Endothelial cell (in vitro differentiated cells): Measurements from ENCODE around the gene PLXNC1. TPM values are rescaled to one million over a fixed set of nuclear protein-coding genes. Genes with fewer than 3 reads are reported as not detected.
"Not testable (repeated sequence)": the region's sequence is repeated elsewhere in the genome, so short reads cannot be mapped to it uniquely, and the experiment has no call there.

Experiments used
- DNase-seq: peaks from one replicate; pipeline ENCODE4 v3.0.0; 2021; ENCODE audit warnings: low spot score
- H3K27ac Mint-ChIP-seq: one replicate; pipeline ENCODE4 v1.8.0; 2021; ENCODE audit warnings: mixed read lengths, inconsistent platforms; ENCODE audit not compliant: unreplicated experiment
- H3K27me3 Mint-ChIP-seq: one replicate; pipeline ENCODE4 v1.8.0; 2021; ENCODE audit warnings: mild to moderate bottlenecking, moderate library complexity, mixed read lengths, inconsistent platforms; ENCODE audit not compliant: unreplicated experiment
- H3K36me3 Mint-ChIP-seq: one replicate; pipeline ENCODE4 v1.8.0; 2021; ENCODE audit warnings: mild to moderate bottlenecking, low read depth, mixed read lengths, inconsistent platforms; ENCODE audit not compliant: unreplicated experiment
- H3K4me1 Mint-ChIP-seq: one replicate; pipeline ENCODE4 v1.8.0; 2021; ENCODE audit warnings: mild to moderate bottlenecking, mixed read lengths, inconsistent platforms; ENCODE audit not compliant: unreplicated experiment
- H3K4me3 Mint-ChIP-seq: one replicate; pipeline ENCODE4 v1.8.0; 2021; ENCODE audit warnings: mild to moderate bottlenecking, mixed read lengths, inconsistent platforms; ENCODE audit not compliant: unreplicated experiment
- H3K9me3 Mint-ChIP-seq: one replicate; pipeline ENCODE4 v1.8.0; 2021; ENCODE audit warnings: mixed read lengths, inconsistent platforms; ENCODE audit not compliant: unreplicated experiment
- total RNA-seq: library from RNA; stranded (reverse); fragmentation: NEBNext Ultra II Directional; extraction: Animal tissue kit (Norgen Biotek cat#: 25700); gene quantifications from one replicate; pipeline ENCODE4 v1.2.1, GENCODE V29; 2021; ENCODE audit not compliant: unreplicated experiment
- TF ChIP-seq, protein P1 (sequence below): fragments of 200-600 bp; sonication (generic); IDR thresholded peaks from one replicate; pipeline ENCODE4 v1.5.0; 2021; ENCODE audit warnings: antibody characterized with exemption; ENCODE audit not compliant: unreplicated experiment

PLXNC1 gene
- total RNA-seq, 1 donor from 2014 or later, result 1.1 TPM

DNA sequence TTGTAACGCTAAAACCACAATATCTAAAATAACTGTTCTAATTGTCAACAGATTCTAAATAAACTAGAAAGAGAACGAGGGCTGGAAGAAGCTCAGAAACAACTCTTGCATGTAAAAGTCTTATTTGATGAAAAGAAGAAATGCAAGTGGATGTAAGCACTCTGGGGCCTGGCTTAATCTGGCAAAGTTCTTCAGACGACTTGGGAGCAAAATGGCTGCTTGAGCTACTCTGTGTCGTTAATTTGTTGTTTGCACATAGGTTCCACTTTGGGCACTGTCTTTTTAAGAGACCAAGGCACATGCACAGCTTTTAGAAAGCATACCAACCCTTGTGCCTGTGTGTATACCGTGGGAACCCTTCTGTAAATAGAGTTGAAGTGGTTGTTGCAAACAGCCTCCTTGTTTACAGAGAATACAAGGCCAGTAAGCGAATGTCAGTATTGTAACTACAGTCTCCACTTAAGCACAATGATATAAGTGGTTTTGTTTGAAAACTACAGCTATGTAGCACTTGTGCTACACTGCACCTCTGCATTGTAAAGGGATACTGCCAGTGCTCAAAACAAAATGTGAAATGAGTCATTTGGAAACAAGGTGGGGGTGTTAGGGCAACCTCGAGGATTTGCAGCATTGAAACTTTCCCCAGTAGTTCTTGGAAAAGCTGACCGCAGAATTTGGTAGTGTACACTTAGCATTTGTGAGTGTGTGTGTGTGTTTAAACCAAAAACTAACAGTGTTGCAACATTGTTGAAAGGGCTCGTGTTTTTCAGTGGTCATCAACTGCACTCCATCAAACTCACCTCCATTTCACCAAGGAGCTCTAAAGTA lies 157.0 kb downstream of the PLXNC1 start:
- Mint-ChIP-seq H3K4me1 (peaks cover 12% of the 10 kb centered on the region), H3K4me3 (no peak overlapping the region), H3K27ac (no peak overlapping the region), H3K9me3 (no peaks in the 10 kb centered on the region), H3K36me3 (peaks cover under 1% of the 10 kb centered on the region), H3K27me3 (no peaks in the 10 kb centered on the region)
- DNase-seq, result no peak
- TF ChIP-seq, protein P1, sequence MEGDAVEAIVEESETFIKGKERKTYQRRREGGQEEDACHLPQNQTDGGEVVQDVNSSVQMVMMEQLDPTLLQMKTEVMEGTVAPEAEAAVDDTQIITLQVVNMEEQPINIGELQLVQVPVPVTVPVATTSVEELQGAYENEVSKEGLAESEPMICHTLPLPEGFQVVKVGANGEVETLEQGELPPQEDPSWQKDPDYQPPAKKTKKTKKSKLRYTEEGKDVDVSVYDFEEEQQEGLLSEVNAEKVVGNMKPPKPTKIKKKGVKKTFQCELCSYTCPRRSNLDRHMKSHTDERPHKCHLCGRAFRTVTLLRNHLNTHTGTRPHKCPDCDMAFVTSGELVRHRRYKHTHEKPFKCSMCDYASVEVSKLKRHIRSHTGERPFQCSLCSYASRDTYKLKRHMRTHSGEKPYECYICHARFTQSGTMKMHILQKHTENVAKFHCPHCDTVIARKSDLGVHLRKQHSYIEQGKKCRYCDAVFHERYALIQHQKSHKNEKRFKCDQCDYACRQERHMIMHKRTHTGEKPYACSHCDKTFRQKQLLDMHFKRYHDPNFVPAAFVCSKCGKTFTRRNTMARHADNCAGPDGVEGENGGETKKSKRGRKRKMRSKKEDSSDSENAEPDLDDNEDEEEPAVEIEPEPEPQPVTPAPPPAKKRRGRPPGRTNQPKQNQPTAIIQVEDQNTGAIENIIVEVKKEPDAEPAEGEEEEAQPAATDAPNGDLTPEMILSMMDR, result no peak

DNA sequence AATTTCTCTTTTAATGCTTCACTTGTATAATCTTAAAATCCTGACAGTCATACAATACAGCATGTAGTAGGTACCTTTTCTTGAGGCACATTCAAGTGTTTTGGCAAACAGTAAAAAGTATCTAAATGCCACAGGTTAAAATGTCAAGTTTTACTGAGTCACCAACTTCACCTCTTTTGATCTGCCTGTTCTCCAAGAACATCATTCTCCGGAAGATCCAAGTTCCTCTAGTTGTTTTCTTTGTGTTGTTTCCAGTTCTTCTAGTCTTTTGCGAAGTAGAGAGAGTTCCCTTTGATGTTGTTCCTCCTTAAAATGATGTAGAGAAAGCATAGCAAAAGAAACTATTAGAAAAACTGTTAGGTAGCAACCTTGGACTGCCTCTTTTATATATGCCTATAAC lies 160.2 kb downstream of the PLXNC1 start:
- Mint-ChIP-seq H3K27me3 (no peaks in the 10 kb centered on the region), H3K4me3 (no peak overlapping the region), H3K27ac (no peak overlapping the region), H3K36me3 (no peaks in the 10 kb centered on the region), H3K9me3 (no peaks in the 10 kb centered on the region), H3K4me1 (peaks cover 2% of the 10 kb centered on the region)
- TF ChIP-seq, protein P1, result no peak
- DNase-seq, result no peak

DNA sequence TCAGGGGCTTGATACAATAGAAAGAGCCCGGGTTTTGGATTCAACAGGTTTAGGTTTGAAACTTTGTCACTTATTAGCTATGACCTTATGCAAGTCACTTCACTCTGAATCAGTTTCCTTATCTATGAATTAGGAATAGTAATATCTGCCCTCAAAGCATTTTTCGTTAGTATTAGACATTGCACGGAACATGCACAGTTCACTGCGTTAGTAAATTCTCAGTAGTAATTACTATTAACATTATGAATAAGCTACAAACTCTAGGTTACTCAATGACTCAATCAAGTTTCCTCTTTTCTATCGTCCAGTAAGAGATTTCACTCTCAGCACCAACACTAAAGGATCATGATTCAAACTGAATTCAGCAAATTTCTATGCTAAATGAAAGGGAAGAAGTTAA lies 161.0 kb downstream of the PLXNC1 start:
- H3K9me3 Mint-ChIP-seq, result no peaks in the 10 kb centered on the region
- H3K27ac Mint-ChIP-seq, result no peak overlapping the region
- H3K4me1 Mint-ChIP-seq, result peaks cover 2% of the 10 kb centered on the region
- no peaks in the 10 kb centered on the region for H3K27me3 Mint-ChIP-seq
- no peaks in the 10 kb centered on the region for H3K36me3 Mint-ChIP-seq
- TF ChIP-seq, protein P1, result no peak
- no peak overlapping the region for H3K4me3 Mint-ChIP-seq
- DNase-seq, result no peak

DNA sequence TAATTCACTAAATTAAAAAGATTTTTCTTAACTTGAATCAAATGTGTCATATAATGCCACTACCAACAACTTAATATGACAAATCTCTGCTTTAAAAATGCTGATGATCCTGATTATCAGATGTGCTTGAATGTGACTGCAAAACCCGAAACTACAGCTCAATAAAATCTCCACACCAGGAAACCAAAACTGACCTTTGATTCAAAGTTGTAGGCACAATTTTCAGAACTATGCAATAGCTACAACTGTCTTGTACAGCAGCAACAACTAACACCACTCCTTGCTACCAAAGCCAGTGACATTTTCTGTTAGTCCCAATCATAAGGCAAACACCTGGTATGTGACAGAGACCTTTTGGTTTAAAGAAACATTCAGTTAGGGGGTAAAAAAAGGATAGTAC lies 164.0 kb downstream of the PLXNC1 start:
- no peak for DNase-seq
- H3K27me3 Mint-ChIP-seq, result no peaks in the 10 kb centered on the region
- H3K36me3 Mint-ChIP-seq, result no peaks in the 10 kb centered on the region
- H3K4me1 Mint-ChIP-seq, result no peaks in the 10 kb centered on the region
- no peaks in the 10 kb centered on the region for H3K9me3 Mint-ChIP-seq
- H3K27ac Mint-ChIP-seq, result no peak overlapping the region
- no peak overlapping the region for H3K4me3 Mint-ChIP-seq
- TF ChIP-seq, protein P1, result no peak

DNA sequence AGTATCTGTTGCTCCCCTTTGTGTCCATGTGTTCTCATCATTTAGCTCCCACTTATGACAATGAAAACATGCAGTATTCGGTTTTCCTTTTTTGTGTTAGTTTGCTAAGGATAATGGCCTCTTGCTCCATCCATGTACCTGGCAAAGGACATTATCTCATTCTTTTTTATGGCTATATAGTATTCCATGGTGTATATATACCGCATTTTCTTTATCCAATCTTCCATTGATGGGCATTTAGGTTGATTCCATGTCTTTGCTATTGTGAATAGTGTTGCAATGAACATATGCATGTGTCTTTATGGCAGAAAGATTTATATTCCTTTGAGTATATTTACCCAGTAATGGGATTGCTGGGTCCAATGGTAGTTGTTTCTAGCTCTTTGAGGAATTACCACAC lies 168.2 kb downstream of the PLXNC1 start:
- not testable (repeated sequence) for H3K4me3 Mint-ChIP-seq, H3K27me3 Mint-ChIP-seq, H3K27ac Mint-ChIP-seq, H3K4me1 Mint-ChIP-seq, DNase-seq
- H3K36me3 Mint-ChIP-seq, result peaks cover 27% of the 10 kb centered on the region
- H3K9me3 Mint-ChIP-seq, result peaks cover 11% of the 10 kb centered on the region
